Fibroblast of lung (primary cell): Measurements from ENCODE around the gene WIPF1.

ENCODE experiments used
- CTCF ChIP-seq, 2 donors: IDR thresholded peaks in 1 of 2; conservative IDR thresholded peaks in 1 of 2; 1 replicate in 1 of 2; 2 replicates in 1 of 2; pipeline ENCODE4 v1.5.1; 2011 to 2012; ENCODE audit warnings: low read length in 2 of 2, control low read depth in 1 of 2, inconsistent platforms in 1 of 2, low read depth in 1 of 2, mild to moderate bottlenecking in 1 of 2
- EZH2 ChIP-seq: IDR thresholded peaks from 2 replicates; pipeline ENCODE4 v1.5.1; 2012; ENCODE audit warnings: low read length, control low read depth, mild to moderate bottlenecking; ENCODE audit errors: missing control alignments

GRCh38 chr2:174607989-174608865, 10.6 kb upstream of the WIPF1 start:
- TF ChIP-seq CTCF (conservative IDR thresholded peaks at IDR 0.05 in 1 of 2, IDR thresholded peaks at IDR 0.05 in 1 of 2; ENCODE audit: low read depth in 1 of 2, low read length in 2 of 2) (no peak), EZH2 (no peak)
